HG02763 (cell line): ENCODE data around the gene NADSYN1.

ENCODE experiments used
- ATAC-seq: cut with Tn5 transposase; IDR thresholded peaks from one replicate; pipeline ENCODE4 v1.9.1; 2021; ENCODE audit warnings: mild to moderate bottlenecking, moderate library complexity; ENCODE audit not compliant: unreplicated experiment

NADSYN1 gene

GRCh38 chr11:71472941-71473792 lies 20.2 kb downstream of the NADSYN1 start:
- no peak for ATAC-seq

- ATAC-seq = no peak
These were observed 20.7 kb downstream of the NADSYN1 start for GRCh38 chr11:71473793-71474080.

GRCh38 chr11:71474141-71474770 lies 21.3 kb downstream of the NADSYN1 start:
- no peak for ATAC-seq

DNA sequence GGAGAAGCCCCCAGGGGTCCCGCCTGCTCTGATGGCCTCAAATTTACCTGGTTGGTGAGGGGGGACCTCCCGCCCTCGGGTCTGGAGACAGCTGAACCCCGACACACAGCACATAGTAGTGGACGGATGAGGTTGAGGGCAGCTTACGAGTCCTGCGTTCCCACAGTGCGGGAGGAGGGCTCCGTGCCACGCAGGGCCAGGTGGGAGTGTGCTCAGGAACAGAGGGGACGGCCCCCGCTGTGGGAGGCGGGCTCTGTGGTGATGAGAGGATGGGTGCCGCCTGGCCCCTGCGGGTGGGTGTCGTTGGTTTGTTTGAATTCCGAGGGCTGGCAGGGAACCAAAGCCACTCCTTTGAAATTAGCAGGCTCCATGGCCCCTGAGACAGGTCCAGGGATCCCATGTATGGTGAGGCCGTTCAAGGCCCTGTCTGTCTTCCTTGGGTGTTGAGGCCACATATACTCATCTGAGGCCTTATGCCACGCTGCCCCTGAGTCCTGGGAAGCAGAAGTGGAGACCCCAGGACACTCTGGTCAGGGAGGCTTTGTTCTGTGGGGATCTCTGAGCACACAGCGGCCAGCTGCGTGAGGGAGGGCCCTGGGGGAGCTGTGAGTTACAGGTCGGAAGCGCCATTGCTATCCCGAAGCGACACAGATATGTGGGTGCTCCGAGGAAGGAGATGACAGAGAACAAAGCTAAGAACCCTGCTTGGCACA lies 21.9 kb downstream of the NADSYN1 start:
- no peak for ATAC-seq

DNA sequence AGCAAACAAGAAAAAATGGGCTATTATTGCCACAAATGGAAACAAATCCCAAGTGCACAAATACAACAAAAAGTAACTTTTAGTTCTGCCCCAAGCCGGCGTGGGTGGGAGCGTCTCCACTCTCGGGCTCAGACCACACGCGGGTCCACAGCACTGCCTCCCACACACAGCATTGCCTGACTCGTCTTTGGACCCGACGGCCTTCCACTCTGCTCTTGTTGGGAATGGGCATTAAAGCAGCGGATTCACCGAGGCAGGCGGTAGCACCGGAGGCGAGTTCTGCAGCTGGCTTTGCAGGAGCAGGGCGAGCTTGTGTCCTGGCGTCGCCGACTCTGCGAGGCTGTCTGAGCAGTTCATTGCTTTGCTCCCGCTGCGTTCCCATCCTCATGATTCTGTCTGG lies 23.0 kb downstream of the NADSYN1 start:
- no peak for ATAC-seq

DNA sequence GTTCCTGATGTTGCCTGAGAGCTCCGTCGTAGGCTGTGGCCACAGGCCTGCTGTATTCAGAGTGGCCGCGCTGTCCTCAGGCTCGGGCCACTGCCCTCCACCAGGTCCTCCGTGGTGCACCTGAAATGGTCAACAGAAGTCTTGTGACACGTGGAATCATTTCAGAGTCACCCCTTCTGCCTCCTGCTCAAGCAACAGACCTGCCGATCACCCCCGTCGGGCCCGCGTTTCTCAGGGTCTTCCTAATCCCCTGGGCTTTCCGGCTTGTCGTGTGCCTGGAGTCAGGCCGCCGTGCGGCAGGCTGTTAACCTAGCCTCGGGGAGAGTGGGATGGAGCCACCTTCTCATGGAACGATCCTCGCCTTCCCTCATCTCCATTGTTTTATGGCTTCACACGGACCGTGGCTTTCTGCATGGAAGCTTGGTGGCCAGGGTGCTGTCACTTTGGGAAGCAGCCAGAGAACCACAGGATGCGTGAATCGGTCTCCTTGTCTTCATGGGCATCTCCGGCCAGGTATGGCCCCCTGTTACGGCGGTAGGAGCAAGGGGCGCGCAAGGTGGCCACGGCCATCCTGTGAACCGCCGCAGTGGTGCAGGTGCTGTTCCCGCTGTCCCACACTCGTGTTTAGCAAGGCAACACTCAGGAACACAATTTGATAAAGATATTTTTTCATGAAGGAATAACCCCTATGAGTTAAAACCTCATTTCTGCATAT lies 24.1 kb downstream of the NADSYN1 start:
- ATAC-seq = no peak

GRCh38 chr11:71477641-71478527 lies 24.9 kb downstream of the NADSYN1 start:
- no peak for ATAC-seq

DNA sequence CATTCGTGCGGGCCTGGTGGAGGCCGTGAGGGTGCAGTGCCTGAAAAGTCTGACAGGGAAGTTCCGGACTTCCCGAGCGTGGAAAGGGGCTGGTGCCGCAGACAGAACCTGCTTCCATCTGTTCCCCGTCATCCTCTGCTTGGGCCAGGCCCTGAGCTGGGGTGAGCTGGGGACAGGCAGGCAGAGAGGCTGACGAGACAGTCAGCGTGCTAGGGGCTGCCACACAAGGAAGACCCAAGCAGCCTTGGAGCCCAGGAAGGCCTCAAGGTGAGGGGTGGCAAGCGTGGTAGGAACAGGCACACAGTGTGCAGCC lies 25.5 kb downstream of the NADSYN1 start:
- no peak for ATAC-seq

DNA sequence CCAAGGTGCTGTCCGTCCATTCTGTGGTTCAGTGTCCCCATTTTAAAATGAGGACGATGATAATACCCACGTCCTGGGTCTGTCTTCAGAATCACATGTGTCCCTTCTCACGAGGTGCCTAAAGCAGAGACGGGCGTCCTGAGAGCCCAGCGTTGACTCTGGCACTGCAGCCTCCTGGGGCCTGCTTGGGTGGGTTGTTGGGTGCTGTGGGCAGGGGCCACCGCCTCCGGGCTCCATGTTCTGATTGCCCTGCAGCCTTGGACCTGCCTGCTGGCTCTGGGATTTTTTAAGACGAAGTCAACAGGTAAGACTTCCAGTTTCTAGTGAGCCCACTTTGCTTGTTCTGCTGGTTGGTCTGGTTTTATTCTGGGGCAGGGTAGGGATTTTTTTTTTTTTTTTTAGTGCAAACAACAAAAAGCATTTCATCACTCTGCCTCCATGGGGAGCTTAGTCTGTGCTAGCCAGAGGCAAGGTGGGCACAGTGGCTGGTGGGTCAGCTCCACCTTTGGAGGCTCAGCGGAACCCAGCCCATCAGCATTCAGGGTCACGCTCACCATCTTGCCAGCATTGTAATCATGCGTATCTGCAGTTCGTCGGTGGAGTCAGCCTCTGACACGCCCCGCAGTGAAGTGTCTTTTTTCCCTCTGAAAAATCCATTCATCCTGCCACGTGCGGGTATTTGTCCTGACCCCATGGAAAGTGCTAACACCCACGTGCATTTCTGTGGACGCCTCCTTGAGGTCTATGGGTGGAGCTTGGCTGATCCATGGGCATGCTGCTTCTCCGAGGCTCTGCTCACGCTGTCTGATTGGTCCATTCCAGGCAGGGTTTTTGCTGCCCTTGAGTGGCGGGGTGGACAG lies 28.3 kb downstream of the NADSYN1 start:
- ATAC-seq = no peak

- ATAC-seq = no peak
These were observed 29.2 kb downstream of the NADSYN1 start for GRCh38 chr11:71482216-71482615.

DNA sequence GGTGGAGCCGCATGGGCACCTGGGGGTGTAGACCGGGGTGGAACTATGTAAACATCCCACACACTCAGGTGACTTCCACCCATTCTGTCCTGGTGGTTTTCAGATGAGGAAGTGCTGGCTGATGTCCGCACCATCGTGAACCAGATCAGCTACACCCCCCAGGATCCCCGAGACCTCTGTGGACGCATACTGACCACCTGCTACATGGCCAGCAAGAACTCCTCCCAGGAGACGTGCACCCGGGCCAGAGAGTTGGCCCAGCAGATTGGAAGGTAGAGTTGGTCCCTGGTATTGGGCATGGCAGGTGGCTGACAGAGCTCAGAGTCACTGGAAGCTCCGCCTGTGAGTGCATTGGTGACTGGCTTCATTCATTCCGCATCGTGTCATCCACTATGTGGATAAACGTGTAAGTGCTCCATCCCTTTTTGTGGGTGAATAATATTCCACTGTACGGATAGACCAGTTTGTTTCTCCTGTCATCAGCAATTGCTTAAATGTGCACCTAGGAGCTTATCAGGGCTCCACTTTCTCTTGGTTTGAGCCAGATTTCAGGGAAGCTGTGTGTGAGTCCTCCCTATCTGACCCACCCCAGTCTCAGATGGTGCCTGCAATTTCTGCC lies 29.9 kb downstream of the NADSYN1 start:
- ATAC-seq = no peak

DNA sequence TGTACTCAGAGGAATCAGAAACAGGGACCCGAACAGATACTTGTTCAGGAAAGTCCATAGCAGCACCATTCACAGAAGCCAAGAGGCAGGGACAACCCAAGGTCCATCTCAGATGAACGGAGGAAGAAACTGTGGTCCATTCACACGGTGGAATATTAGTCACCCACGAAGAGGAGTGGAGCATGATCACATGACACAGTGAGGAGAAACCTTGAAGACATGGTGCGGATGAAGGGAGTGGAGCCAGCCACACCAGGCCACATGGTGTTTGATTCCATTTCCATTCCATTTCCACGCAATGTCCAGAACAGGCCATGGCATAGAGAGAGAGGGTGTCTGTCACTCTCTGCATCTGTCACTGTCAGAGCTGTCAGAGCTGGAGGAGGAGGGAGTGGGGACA lies 30.7 kb downstream of the NADSYN1 start:
- no peak for ATAC-seq

DNA sequence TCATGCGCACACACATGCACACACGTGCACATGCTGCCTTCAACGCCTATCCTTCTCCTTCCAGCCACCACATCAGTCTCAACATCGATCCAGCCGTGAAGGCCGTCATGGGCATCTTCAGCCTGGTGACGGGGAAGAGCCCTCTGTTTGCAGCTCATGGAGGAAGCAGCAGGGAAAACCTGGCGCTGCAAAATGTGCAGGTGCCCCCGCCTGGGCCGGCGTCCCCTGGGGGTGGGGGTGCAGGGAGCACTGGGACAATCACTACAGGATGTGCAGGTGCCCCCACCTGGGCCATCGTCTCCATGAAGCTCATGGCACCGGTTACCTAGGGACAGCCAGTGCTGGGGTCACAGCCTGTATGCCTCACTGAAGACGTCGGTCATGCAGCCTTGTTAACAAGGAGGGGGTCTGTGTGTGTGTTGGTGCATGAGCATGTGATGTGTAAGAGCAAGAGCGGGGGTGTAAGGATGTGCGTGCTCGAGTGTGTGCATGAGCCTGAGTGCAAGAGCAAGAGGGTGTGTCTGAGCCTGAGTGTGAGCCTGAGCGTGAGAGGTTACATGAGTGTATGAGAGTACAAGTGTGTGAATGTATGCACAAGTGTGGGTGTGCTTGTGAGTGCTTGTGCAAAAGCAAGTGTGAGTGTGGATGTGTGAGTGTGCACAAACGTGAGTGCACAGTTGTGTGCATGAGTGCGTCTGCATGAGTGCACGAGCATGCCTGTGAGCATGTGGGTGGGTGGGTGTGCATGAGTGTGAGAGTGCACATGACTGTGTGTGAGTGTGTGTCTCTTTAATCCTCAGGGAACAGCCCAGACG lies 31.5 kb downstream of the NADSYN1 start:
- ATAC-seq = no peak

GRCh38 chr11:71485063-71485399 lies 32.0 kb downstream of the NADSYN1 start:
- ATAC-seq = no peak

DNA sequence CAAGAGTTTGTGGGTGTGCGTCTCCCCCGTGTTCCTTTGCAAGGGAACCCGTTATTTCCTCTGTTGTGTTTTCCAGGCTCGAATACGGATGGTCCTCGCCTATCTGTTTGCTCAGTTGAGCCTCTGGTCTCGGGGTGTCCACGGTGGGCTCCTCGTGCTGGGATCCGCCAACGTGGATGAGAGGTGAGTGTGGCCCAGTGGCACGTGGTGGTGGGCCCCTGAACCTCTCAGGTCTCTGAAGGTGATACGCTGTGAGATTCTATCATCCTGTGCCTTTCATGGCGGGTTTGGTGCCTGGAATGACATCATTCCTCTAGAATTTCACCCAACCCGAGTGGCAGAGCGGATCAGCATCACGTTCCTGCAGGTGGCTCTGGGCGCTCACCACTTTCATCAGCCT lies 32.5 kb downstream of the NADSYN1 start:
- no peak for ATAC-seq

DNA sequence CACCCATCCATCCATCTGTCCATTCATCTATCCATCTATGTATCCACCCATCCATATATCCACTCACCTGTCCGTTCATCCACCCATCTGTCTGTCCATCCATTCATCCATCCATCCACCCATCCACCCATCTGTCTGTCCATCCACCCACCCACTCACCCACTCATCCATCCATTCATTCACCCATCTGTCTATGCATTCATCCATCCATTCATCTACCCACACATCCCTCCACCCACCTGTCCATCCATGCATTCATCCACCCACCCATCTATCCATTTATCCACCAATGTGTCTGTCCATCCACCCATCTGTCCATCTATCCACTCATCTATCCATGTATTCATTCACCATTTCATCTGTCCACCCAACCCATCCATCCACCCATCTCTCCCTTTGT lies 33.3 kb downstream of the NADSYN1 start:
- no peak for ATAC-seq

DNA sequence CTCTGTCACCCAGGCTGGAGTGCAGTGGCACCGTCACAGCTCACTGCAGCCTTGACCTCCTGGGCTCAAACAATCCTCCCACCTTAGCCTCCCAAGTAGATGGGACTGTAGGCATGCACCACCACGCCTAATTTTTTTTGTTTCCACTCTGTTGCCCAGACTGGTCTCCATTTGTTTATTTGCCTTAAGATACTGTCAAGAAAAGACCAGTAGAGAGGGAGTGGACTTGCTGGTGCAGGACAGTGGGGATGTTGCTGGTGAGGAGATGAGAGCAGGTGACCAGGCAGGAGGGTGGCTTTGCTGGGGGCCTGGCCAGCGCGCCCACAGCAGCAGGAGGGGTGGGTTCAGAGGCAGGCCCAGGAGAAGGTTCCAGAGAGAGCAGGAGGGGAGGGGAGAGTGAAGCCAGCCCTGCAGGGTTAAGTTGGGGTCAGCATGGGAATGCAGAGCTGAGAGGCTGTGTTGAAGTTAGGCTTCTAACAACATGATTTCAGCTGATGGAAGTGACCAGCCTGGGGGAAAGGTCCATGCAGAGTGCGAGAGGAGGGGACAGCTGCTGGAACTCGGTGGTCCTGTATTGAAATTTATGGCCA lies 35.8 kb downstream of the NADSYN1 start:
- no peak for ATAC-seq
